NCI-H146 treated with DMSO at 0.1 percent for 48 hours (cell line): ENCODE data around the gene HEXIM1.
A peak's percentile ranks its signal among the peaks of the same experiment; 100 is the strongest.

Experiments used
- DNase-seq: peaks from one replicate; lab custom pipeline; 2025; ENCODE audit not compliant: unreplicated experiment; lab: John Stamatoyannopoulos, UW

Gene HEXIM1

GRCh38 chr17:45145035-45145389 lies 3.3 kb upstream of the HEXIM1 start:
- no peak for DNase-seq

GRCh38 chr17:45146166-45146565 lies 2.1 kb upstream of the HEXIM1 start:
- DNase-seq: no peak

GRCh38 chr17:45146592-45146889 lies 1.7 kb upstream of the HEXIM1 start:
- no peak for DNase-seq

- DNase-seq: peak; percentile 61
Measured at GRCh38 chr17:45146890-45147580, 1.2 kb upstream of the HEXIM1 start.

GRCh38 chr17:45147581-45148182 lies 593 bp upstream of the HEXIM1 start:
- DNase-seq: peak; percentile 74

GRCh38 chr17:45149037-45149668 lies 878 bp downstream of the HEXIM1 start:
- peak; percentile 69 for DNase-seq

- peak; percentile 25 for DNase-seq
Measured at GRCh38 chr17:45149669-45150664, 1.7 kb downstream of the HEXIM1 start.

- DNase-seq: no peak
Measured at GRCh38 chr17:45150911-45151809, 2.9 kb downstream of the HEXIM1 start.

- DNase-seq: no peak
Measured at GRCh38 chr17:45155029-45155428, 6.8 kb downstream of the HEXIM1 start.

- no peak for DNase-seq
Measured at GRCh38 chr17:45155483-45155882, 7.2 kb downstream of the HEXIM1 start.

GRCh38 chr17:45156242-45156641 lies 8.0 kb downstream of the HEXIM1 start:
- no peak for DNase-seq

GRCh38 chr17:45160447-45161287 lies 12.4 kb downstream of the HEXIM1 start:
- peak; percentile 59 for DNase-seq

- peak; percentile 99 for DNase-seq
Measured at GRCh38 chr17:45161288-45162024, 13.2 kb downstream of the HEXIM1 start, which contains the start of gene HEXIM2. Gene HEXIM2, plus strand, starts transcription at chr17:45161875. Its CDS starts 919 bp downstream, at chr17:45162794.

GRCh38 chr17:45162025-45162687 lies 13.9 kb downstream of the HEXIM1 start:
- no peak for DNase-seq

- DNase-seq: no peak
Measured at GRCh38 chr17:45164734-45165269, 16.5 kb downstream of the HEXIM1 start.

GRCh38 chr17:45168991-45169752 lies 20.9 kb downstream of the HEXIM1 start:
- no peak for DNase-seq

- no peak for DNase-seq
Measured at GRCh38 chr17:45170280-45170930, 22.1 kb downstream of the HEXIM1 start.
